ENCODE results near the gene OGFRL1.

OGFRL1 gene

GRCh38 chr6:71324194-71324785 lies 35.7 kb downstream of the OGFRL1 start:
- H3K27ac ChIP-seq: peak overlapping the region in 3 of 21 experiments; percentile 3 to 37 (median 23)
- H3K4me3 ChIP-seq: no peak overlapping the region

- Histone ChIP-seq H3K4me3 (no peak overlapping the region), H3K27ac (peak overlapping the region in 1 of 21 experiments; percentile 49)
These were observed 38.0 kb downstream of the OGFRL1 start for GRCh38 chr6:71326611-71327010.

DNA sequence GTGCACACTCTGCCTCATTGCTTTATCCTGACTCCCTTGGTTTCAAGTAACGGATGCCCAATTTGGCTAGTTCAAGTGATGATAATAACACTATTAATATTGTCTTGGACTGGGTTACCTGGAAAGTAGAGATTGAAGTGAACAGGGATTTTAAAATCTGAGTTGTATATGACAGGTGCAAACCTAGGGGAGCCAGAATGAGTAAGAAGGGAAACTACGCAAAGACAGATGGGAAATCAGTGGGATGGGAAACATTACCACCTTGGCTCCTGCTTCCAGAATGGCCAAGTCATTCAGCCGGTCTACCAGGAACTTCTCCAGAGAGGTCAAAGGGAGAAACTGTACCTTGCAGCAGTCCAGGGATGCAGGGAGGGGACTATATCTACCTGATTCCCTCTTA lies 41.9 kb downstream of the OGFRL1 start:
- no peak overlapping the region for H3K27ac ChIP-seq
- no peak overlapping the region for H3K4me3 ChIP-seq

- Histone ChIP-seq H3K27ac (no peak overlapping the region), H3K4me3 (no peak overlapping the region)
These were observed 43.4 kb downstream of the OGFRL1 start for GRCh38 chr6:71332012-71332411.

- Histone ChIP-seq H3K27ac (peak overlapping the region in 5 of 21 experiments; percentile 0 to 66 (median 55)), H3K4me3 (no peak overlapping the region)
These were observed 44.4 kb downstream of the OGFRL1 start for GRCh38 chr6:71333050-71333449.

GRCh38 chr6:71333697-71334096 lies 45.1 kb downstream of the OGFRL1 start:
- Histone ChIP-seq H3K27ac (peak overlapping the region in 6 of 21 experiments; percentile 0 to 66 (median 44)), H3K4me3 (no peak overlapping the region)

- H3K27ac ChIP-seq: peak overlapping the region in 2 of 21 experiments; percentile 14 to 20
- H3K4me3 ChIP-seq: no peak overlapping the region
These were observed 46.2 kb downstream of the OGFRL1 start for GRCh38 chr6:71334768-71335167.

DNA sequence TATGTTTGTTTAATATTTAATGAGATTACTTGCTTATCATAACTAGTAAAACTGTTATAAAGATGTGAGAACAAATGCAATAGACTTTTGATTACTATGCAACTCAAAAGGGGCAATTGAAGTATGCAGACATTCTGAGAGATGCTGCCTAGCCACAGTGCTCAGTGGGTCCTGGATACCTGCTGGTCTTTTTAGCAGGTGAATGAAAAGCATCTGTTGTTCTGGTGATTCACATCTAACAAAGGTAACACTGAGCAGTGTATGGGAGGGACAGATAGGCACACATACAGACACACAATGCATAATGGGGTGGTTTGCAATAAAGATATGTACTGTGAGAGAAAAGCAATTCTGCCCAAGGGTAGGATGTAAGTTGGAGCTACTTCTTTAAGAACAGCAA lies 46.9 kb downstream of the OGFRL1 start:
- no peak overlapping the region for H3K27ac ChIP-seq
- no peak overlapping the region for H3K4me3 ChIP-seq

- H3K4me3 ChIP-seq: no peak overlapping the region
- H3K27ac ChIP-seq: no peak overlapping the region
These were observed 48.3 kb downstream of the OGFRL1 start for GRCh38 chr6:71336901-71337300.

DNA sequence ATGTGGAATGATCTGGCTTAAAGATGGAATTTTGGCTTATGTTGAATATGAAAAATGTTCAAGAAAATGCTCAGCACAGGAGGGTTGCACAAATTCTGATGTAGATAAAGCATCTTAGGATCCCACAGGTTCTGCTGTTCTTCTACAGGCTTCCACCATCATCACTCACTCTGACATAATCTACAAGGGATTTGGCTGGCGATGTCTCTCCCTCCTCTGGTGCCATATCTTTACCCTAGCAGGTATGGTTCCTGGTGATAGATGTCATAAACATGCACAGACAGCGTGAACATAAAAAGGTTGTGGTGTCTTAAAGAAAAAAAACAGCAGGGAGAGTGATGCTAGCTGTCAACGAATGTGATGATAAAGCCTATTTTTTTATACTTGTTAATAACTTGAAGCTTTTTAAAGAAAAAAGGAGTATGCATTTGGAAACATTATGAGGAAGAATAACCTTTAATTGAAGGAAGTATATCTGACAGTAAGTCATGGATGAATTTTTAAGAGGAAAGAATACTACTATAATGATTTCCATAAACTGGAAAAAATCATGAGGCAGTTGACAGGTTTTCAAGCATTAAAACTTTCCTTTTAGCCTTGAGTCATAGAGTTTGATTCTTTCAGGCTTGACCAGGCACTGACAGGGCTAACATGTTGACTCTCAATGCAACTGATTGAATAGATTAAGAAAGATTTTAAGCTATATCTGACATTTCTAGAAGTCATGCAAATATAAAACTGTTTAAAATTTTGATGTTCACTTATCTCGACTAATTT lies 50.1 kb downstream of the OGFRL1 start:
- H3K27ac ChIP-seq: no peak overlapping the region
- H3K4me3 ChIP-seq: no peak overlapping the region

DNA sequence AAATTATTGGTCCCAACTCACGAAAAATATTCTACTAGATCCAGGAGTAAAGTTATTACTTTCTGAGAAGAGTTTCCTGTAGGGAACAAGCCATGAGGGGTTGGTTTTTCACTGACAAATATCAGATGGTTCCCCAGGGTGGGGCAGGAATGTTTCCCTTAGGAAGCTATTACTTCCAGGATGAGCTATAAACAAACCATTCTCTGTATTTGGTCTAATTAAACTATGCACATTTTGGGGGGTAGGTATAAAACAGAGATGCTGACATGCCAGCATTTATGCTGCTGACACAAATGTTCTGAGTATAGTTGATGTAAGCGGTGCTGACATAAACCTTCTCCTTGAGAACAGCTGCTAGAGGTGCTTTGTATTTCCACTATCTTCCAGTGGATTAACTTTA lies 54.2 kb downstream of the OGFRL1 start:
- Histone ChIP-seq H3K27ac (no peak overlapping the region), H3K4me3 (no peak overlapping the region)

DNA sequence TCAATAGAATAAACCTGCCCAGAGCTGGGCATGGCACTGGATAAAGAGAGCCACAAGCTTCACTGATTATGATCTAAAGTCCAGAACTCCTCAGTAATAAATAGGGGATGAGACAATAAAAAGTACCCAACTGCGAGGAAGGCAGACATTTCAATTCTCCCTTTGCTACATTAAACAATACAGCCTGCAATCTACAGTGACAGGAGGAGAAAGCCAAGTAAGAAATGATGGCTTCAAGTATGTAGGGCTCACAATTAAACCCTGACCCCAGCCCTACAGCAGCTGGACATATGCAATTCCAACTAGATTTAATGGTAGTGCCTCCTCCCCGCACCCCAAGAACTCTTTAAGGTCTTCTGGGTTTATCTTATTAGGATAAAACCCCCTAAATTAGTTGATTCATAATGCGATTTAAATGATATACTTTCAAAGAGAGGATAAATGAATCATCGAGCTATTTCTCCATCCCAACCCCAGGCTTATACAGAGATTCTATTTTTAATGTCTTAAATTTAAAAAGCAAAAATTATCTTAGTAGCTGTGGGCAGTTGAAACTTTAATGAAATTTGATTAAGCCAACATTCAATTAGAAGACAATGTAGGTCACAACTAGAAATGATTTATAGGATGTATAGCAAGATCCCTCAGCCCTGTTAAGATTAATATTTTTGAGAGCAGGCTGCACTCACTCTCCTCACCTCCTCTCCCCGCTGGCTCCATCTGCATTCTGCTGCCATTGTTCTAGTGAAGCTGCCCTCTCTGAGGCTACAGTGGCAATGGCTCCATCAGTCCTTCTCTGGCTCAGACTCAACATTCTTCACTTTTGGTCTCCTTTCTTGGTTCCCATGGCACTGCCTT lies 57.1 kb downstream of the OGFRL1 start:
- Histone ChIP-seq H3K27ac (no peak overlapping the region), H3K4me3 (no peak overlapping the region)

DNA sequence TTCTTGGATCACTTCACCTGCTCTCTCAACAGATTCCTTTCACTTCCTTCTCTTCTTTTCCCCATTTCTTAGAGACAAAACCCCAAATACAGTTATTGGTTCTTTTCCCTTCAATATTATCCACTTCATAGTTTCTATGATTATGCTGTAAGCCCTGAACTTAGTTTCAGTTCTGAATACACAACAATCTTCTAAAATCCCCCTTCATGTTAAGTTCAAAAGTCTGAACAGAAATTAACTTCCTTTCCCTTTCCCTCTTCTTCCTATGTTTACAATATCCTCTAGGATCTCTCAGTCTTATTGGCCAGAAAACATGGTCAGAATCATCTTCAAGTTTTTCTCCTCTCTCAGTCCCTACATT lies 57.7 kb downstream of the OGFRL1 start:
- no peak overlapping the region for H3K4me3 ChIP-seq
- H3K27ac ChIP-seq: no peak overlapping the region

DNA sequence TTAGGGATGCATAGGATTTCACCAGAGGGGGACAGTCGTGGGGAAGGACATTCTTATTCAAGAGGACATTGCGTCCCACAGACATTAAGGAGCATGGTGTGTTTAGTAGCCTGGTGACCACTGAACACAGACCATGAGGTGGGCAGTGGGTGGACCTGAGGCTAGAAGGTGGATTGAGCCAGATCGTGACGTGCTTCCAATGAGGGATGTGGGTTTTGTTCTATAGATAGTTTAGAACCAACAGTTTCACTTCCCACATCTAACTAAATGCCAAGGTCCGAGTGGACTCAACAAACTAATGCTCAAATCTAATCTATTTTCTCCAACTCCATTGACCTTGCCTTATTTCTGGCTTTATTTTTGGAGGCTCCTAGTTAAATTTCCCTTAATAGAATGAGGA lies 58.5 kb downstream of the OGFRL1 start:
- Histone ChIP-seq H3K4me3 (no peak overlapping the region), H3K27ac (no peak overlapping the region)

GRCh38 chr6:71349395-71349794 lies 60.8 kb downstream of the OGFRL1 start:
- H3K4me3 ChIP-seq: no peak overlapping the region
- peak overlapping the region in 2 of 21 experiments; percentile 19 to 35 for H3K27ac ChIP-seq

- peak overlapping the region in 10 of 21 experiments; percentile 22 to 73 (median 54) for H3K27ac ChIP-seq
- no peak overlapping the region for H3K4me3 ChIP-seq
These were observed 61.5 kb downstream of the OGFRL1 start for GRCh38 chr6:71349976-71350615.

DNA sequence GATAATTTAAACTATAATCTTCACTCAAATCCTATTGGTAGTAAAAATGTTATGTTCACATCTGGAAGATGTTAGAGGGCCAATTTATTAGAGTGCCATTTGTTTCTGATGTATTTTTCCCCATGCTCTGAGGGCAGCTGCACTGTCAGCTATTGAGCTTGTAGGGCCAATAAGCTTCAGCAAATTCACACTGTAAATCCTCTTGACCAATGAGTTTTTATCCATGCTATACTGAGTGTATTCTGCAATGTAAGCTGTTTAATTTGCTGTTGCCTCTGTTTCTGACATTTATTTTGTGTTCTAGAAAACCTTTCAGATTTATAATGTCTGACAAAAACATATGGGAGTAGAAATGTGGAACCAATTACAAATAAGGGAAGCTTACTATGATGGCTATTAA lies 62.6 kb downstream of the OGFRL1 start:
- peak overlapping the region in 12 of 21 experiments; percentile 9 to 73 (median 54) for H3K27ac ChIP-seq
- no peak overlapping the region for H3K4me3 ChIP-seq

Measured in skin epidermis (tissue), 12 donors.